GM18867 (cell line): ENCODE results near the gene TRMT11.
"Not testable (repeated sequence)": the region's sequence is repeated elsewhere in the genome, so short reads cannot be mapped to it uniquely, and the experiment has no call there.

Source experiments
- ATAC-seq: cut with Tn5 transposase; IDR thresholded peaks from one replicate; pipeline ENCODE4 v1.9.1; 2021; ENCODE audit warnings: mild to moderate bottlenecking, moderate library complexity; ENCODE audit not compliant: unreplicated experiment

TRMT11 gene

GRCh38 chr6:125991653-125992052, 5.3 kb downstream of the TRMT11 start:
- ATAC-seq: no peak

- ATAC-seq: no peak
Measured at GRCh38 chr6:125994670-125995488, 8.5 kb downstream of the TRMT11 start.

- ATAC-seq: peak; percentile 95
Measured at GRCh38 chr6:125995972-125996580, 9.7 kb downstream of the TRMT11 start.

- ATAC-seq: no peak
Measured at GRCh38 chr6:126002755-126003679, 16.7 kb downstream of the TRMT11 start.

GRCh38 chr6:126007800-126008199, 21.5 kb downstream of the TRMT11 start:
- no peak for ATAC-seq

GRCh38 chr6:126010040-126010439, 23.7 kb downstream of the TRMT11 start:
- no peak for ATAC-seq

GRCh38 chr6:126015863-126016262, 29.5 kb downstream of the TRMT11 start:
- no peak for ATAC-seq

- ATAC-seq: no peak
Measured at GRCh38 chr6:126016591-126016990, 30.3 kb downstream of the TRMT11 start.

- no peak for ATAC-seq
Measured at GRCh38 chr6:126017668-126018067, 31.3 kb downstream of the TRMT11 start.

GRCh38 chr6:126020305-126021050, 34.1 kb downstream of the TRMT11 start:
- ATAC-seq: no peak

- not testable (repeated sequence) for ATAC-seq
Measured at GRCh38 chr6:126023474-126023873, 37.1 kb downstream of the TRMT11 start.

GRCh38 chr6:126026001-126026400, 39.7 kb downstream of the TRMT11 start:
- ATAC-seq: no peak

- ATAC-seq: no peak
Measured at GRCh38 chr6:126027601-126028000, 41.3 kb downstream of the TRMT11 start.

- ATAC-seq: no peak
Measured at GRCh38 chr6:126030045-126030444, 43.7 kb downstream of the TRMT11 start.

GRCh38 chr6:126033696-126034095, 47.4 kb downstream of the TRMT11 start:
- ATAC-seq: peak; percentile 78

GRCh38 chr6:126034656-126035055, 48.3 kb downstream of the TRMT11 start:
- no peak for ATAC-seq

- no peak for ATAC-seq
Measured at GRCh38 chr6:126035764-126036163, 49.4 kb downstream of the TRMT11 start.

- no peak for ATAC-seq
Measured at GRCh38 chr6:126038234-126038633, 51.9 kb downstream of the TRMT11 start.

GRCh38 chr6:126039284-126039683, 52.9 kb downstream of the TRMT11 start:
- no peak for ATAC-seq

- ATAC-seq: no peak
Measured at GRCh38 chr6:126040394-126040793, 54.1 kb downstream of the TRMT11 start.

- no peak for ATAC-seq
Measured at GRCh38 chr6:126040826-126041225, 54.5 kb downstream of the TRMT11 start.
